GM18519 (cell line): ENCODE data around the gene DAPP1.

Experiments used
- ATAC-seq: cut with Tn5 transposase; IDR thresholded peaks from one replicate; pipeline ENCODE4 v1.9.1; 2021; ENCODE audit warnings: mild to moderate bottlenecking, moderate library complexity; ENCODE audit not compliant: unreplicated experiment, low FRiP score

DAPP1 gene

GRCh38 chr4:99852199-99852749 is 35.6 kb downstream of the DAPP1 start:
- ATAC-seq, result no peak

- ATAC-seq, result no peak
Measured at GRCh38 chr4:99853190-99853589, 36.6 kb downstream of the DAPP1 start.

GRCh38 chr4:99853999-99854398 is 37.4 kb downstream of the DAPP1 start:
- no peak for ATAC-seq

DNA sequence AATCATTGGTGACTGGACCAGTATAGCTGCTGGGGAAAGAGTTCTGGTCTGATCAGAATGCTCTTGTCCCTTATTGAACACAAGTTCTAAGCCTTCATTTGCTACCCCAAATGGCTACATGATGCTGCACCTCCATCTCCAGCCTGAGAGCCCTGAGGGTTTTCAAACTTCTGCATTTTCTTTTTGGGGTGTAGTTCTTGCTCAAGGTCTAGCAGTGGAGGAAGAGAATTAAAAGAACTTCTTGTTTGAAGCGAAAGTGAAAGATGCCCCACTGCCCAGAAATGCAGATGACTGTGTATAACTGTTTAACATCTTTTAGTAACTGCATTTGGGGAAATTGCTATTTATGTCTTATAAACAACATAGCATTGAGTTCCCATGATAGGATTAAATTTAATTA is 39.1 kb downstream of the DAPP1 start:
- peak; percentile 37 for ATAC-seq

GRCh38 chr4:99856166-99856565 is 39.5 kb downstream of the DAPP1 start:
- ATAC-seq, result no peak

DNA sequence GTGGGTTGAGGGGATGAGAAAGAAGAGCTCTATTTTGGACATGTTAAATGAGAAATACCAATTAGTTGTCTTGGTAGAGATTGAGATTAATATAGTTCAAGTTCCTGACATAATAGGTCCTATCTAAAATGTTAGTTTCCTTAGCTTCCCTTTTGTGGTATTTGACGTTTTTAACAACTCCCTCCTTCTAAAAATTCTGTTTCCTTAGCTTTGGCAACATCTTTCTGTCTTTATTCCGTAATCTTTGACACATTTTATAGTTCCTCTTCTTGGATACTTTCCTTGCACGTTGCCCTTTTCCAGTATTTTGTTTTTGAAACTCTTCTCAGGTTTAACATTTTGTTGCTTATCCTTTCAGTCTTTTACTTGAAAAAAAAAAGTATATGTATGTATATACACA is 40.7 kb downstream of the DAPP1 start:
- no peak for ATAC-seq

GRCh38 chr4:99859618-99860017 is 43.0 kb downstream of the DAPP1 start:
- no peak for ATAC-seq

- ATAC-seq, result no peak
Measured at GRCh38 chr4:99860521-99860920, 43.9 kb downstream of the DAPP1 start.

GRCh38 chr4:99861120-99861905 is 44.7 kb downstream of the DAPP1 start:
- ATAC-seq, result no peak

DNA sequence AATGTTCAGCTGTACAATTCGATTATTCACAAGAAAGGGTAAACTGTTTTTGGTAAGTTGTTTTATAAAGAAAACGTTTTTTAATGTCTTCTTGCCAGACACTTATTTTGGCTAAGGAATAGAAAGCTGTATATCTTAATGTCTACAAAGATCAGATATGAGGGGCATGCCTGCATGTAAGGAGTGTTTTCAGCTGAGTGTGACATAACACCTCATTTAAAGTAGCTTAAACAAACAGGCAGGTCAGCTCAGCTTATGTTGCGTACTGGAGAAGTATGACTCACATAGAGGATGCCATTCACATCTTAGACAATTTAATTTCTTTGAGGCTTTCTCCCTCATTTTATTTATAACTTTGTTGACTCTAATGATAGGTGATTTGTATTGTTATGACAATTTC is 47.2 kb downstream of the DAPP1 start:
- ATAC-seq, result no peak

GRCh38 chr4:99868126-99868596 is 51.5 kb downstream of the DAPP1 start:
- no peak for ATAC-seq

- no peak for ATAC-seq
Measured at GRCh38 chr4:99872570-99872969, 55.9 kb downstream of the DAPP1 start.

DNA sequence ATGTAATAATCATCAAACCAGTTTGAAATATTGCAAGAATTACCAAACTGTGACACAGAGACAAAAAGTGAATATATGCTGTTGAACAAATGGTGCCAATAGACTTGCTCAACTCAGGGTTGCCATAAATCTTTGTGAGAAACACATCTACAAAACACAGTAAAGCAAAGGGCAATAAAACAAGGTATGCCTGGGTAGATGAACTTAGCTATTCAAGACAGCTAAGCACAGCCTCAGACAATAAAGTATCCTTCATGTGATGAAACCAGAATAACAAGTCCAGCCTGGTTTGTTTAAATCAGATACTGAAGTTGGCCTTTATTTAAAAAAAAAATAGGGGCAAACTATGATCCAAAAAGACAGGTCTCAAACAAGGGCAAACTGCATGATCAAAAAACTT is 58.4 kb downstream of the DAPP1 start:
- no peak for ATAC-seq

DNA sequence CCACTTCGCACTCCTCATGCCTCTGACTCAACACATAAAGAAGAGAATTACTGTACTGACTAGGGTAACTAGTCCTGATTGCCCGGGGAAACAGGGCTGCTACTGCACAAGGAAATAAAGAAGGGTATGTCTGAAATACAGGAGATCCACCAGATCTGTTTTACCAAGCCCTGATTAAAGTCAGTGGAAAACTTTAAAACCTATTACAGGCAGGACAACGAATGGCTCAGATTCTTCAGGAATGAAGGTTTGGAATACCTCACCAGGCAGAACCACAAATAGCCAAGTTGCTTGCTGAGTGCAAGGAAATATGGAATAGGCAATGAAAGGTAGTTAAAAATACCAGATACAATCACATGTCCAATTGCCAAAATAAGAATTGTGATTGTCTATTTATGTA is 60.3 kb downstream of the DAPP1 start:
- no peak for ATAC-seq

- ATAC-seq, result no peak
Measured at GRCh38 chr4:99878604-99879003, 62.0 kb downstream of the DAPP1 start.

- ATAC-seq, result no peak
Measured at GRCh38 chr4:99879458-99879857, 62.8 kb downstream of the DAPP1 start.

DNA sequence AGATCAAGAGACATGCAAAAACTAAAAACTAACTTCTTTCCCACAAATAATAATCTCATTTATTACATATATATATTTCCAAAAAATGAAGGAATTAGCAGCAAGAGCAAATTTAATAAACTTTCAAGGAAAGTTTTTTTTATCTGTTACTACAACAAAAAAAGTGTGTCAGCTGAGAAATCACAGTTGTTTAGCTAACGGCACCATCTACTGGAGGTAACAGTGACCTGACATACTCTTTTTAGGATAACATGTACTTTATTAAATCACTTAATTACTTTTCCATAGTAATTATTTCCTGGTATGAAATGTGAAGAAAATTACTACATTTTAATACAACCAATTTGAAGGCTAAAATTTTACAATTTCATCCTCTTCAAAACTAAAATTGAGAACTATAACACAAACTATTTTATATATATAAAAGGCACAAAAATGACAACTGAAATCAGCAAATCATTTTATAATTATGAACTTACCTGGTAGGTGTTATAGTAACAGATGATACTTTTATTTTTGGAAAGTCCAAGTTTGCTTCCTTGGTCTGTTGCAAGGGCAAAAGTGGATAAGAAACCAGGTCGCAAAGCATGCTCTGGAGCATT is 68.5 kb downstream of the DAPP1 start:
- ATAC-seq, result no peak

- ATAC-seq, result no peak
Measured at GRCh38 chr4:99885687-99886086, 69.1 kb downstream of the DAPP1 start.

- no peak for ATAC-seq
Measured at GRCh38 chr4:99886146-99886545, 69.5 kb downstream of the DAPP1 start.

- ATAC-seq, result no peak
Measured at GRCh38 chr4:99887837-99888236, 71.2 kb downstream of the DAPP1 start.

DNA sequence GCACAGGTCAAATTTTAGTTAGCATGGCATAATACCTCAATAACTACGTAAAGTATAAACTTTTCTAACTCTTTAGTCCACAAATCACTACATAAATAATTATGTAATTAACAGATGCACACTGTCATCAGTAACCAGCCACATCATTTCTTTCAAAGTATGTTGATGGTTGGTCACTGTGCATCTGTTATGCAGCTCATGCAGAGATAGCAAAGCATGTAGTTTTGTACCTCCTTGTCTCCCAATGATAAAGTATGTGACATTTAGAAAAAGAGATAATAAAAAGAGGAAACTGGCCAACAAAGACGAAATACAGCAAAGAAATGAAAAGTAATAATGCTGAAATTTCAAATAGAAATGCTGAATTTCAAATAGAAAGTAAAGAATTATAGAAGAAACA is 74.7 kb downstream of the DAPP1 start:
- no peak for ATAC-seq

DNA sequence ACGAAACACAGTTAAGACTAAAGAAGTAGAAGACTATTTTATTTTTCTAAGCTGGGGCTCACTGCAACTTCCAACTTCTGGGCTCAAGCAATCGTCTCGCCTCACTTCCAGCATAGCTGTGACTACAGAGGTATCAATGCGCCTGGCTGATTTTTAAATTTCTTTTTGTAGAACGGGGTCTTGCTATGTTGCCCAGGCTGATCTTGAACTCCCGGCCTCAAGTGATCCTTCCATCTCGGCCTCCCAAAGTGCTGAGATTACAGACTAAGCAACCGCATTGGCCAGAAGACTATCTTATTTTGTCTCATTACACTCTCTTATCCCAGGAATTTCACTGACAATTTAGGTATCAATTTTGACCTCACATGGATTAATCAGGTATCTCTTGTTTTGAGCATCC is 76.4 kb downstream of the DAPP1 start:
- no peak for ATAC-seq
